NCI-H1105 treated with DMSO at 0.1 percent for 48 hours (cell line): ENCODE results near the gene SUMF2.
A peak's percentile ranks its signal among the peaks of the same experiment; 100 is the strongest.
"Not testable (repeated sequence)": the region's sequence is repeated elsewhere in the genome, so short reads cannot be mapped to it uniquely, and the experiment has no call there.

Experiments
- DNase-seq: peaks from one replicate; lab custom pipeline; 2025; lab: John Stamatoyannopoulos, UW

SUMF2 gene

DNA sequence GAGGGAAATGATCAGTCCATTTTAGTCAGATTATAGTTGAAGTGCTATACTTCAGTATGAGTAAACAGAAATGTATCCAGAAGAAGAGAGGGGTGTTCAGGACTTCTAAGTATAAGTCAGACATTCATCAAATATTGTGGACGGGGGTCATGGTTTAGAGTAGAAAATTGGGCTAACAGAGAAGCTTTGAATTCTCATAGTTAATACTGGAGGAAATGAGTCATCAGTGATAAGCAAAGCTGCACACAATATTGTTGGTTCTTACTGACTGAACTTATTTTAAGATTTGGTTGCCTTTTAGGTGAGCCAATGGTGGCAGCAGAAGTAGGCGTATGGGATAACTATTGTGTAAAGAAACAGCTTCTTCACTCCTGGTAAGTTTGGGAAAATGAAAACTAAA lies 1.7 kb upstream of the SUMF2 start:
- DNase-seq = no peak

DNA sequence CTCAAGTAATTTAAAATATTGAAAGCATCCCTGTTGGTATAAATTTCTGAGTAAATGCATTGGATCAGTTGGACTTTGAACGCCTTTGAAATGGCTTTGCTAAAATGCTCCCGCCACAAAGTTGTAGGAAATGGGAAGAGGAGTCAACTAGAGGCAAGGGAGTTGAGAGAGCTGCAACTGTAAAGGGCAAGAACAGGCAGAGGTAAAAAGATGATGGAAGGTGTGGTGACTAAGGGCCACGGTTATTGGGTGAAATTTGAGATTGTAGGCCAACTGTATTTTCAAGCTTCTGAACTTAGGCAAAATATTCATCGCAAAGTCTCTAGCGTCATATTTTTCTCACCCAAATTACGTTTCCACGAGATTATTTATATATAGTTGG lies 595 bp upstream of the SUMF2 start:
- no peak for DNase-seq

DNA sequence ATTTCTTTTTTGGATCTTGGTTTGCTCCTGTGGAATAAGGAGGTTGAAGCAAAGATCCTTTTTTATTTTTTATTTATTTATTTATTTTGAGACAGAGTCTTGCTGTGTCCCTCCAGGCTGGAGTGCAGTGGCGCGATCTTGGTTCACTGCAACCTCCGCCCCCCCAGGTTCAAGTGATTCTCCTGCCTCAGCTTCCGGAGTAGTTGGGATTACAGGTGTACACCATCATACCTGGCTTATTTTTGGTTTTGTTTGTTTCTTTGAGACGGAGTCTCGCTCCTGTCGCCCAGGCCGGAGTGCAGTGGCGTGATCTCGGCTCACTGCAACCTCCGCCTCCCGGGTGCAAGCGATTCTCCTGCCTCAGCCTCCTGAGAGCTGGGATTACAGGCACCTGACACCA lies 2.3 kb downstream of the SUMF2 start:
- DNase-seq = not testable (repeated sequence)

DNA sequence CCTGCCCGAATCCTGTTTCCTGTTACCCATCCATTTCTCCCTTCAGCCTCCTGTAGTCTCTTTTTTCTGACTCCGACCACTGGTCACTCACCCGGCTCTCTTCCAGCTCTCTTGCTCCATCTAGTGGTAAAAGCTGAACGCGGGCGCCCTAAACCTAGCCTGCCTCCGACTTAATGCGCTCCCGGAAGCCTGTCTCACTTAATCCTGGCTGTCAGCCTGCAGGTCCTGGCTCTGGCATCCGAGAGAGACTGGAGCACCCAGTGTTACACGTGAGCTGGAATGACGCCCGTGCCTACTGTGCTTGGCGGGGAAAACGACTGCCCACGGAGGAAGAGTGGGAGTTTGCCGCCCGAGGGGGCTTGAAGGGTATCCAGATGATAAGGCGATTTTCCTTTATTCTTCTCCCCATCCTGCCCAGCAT lies 10.3 kb downstream of the SUMF2 start:
- peak; percentile 47 for DNase-seq

DNA sequence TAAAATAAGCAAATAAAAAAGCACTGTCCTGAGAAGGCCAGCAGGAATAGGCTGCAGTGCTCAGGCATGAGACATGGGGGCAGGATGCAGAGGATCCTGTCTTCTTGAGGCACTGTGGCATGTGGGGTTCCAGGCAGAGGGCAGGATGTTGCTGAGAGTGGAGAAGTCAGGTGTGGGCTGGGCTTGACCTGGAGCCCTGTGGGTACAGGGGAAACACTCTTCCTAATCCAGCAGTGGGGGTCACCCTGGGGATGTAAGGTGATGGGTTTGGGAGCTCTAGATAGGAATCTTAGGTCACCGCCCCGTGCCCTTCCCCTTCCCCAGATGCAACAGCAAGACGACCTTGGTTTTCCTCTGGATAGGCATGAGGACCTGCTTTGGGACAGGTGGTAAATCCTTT lies 13.6 kb downstream of the SUMF2 start:
- DNase-seq = no peak

DNA sequence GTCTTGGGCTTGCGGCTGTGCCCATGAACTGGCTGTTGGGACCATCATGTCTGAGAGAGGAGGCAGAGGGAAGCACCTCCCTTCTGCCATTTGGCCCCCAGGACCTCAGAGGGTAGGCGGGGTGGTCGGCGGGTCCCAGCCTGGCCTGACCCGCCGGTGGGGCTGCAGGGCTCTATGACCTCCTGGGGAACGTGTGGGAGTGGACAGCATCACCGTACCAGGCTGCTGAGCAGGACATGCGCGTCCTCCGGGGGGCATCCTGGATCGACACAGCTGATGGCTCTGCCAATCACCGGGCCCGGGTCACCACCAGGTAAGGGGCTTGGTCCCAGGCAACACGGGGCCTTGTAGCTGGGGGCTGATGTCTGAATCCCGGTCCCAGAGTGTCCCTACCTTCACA lies 14.1 kb downstream of the SUMF2 start:
- no peak for DNase-seq

DNA sequence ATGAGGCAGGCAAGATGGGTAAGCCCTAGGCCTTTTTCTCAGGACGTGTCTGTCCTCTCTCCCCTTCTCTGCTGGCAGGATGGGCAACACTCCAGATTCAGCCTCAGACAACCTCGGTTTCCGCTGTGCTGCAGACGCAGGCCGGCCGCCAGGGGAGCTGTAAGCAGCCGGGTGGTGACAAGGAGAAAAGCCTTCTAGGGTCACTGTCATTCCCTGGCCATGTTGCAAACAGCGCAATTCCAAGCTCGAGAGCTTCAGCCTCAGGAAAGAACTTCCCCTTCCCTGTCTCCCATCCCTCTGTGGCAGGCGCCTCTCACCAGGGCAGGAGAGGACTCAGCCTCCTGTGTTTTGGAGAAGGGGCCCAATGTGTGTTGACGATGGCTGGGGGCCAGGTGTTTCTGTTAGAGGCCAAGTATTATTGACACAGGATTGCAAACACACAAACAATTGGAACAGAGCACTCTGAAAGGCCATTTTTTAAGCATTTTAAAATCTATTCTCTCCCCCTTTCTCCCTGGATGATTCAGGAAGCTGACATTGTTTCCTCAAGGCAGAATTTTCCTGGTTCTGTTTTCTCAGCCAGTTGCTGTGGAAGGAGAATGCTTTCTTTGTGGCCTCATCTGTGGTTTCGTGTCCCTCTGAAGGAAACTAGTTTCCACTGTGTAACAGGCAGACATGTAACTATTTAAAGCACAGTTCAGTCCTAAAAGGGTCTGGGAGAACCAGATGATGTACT lies 15.5 kb downstream of the SUMF2 start:
- DNase-seq = peak; percentile 90

DNA sequence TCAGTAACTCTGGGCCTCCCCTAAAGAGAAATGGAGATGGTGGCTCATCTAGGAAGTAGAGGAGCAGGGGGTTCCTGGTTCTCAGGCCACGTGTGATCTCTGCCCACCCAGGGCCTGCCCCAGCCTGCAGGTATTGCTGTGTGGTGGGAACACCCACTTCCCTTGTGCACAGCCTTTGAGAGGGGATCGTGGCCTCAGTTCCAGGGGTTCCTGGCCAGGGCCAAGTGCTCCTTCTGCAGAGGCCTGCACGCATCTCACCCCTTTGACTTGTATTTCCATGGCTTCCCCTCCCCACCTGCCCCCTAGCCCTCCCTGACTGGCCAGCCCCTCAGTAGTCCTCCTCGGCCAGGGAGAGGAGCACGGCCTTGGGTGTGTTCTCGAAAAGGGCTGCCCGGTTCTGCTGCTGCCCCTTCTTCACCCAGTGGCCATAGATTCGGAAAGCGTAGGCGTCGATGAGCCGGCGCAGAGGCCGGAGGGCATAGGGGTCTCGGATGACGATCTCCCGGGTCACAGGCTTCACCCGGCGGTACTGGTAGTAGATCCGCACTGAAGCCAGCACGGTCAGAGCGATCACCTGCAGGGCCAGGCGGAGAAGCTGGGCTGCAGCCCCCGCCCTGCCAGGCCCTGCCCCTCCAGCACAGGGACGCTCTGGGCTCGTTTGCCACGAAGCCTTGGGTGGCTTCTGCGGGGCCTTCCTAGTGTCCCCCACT lies 16.8 kb downstream of the SUMF2 start:
- DNase-seq = not testable (repeated sequence)

DNA sequence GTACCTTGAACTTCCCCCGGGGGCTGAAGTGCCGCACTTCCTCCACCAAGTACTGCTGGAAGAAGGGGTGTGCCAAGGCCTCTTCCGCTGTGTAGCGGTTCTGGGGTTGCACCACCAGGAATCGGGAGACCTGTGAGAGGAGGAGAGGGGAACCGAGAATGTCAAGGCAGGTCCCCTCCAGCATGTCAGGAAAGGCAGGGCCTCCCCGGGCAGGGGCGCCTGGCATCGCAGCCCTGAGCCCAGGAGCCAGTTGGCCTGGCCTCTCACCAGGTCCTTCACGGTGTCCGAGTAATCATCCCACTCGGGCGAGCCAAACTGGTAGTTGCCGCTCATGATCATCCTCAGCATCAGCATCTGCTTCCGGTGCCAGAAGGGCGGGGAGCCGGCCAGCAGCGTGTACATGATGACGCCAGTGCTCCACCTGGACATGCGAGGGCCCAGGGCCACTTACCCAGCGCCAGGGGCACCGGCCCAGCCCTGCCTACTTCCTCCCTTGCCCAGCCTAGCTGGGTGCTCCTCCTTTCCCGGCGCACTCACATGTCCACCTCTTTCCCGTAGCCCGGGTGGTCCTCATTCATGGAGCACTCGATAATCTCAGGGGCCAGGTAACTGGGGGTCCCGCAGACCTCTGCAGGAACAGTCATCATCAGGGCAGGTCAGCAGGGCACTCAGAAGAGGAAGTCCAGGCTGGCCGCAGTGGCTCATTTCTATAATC lies 17.7 kb downstream of the SUMF2 start:
- DNase-seq = no peak

DNA sequence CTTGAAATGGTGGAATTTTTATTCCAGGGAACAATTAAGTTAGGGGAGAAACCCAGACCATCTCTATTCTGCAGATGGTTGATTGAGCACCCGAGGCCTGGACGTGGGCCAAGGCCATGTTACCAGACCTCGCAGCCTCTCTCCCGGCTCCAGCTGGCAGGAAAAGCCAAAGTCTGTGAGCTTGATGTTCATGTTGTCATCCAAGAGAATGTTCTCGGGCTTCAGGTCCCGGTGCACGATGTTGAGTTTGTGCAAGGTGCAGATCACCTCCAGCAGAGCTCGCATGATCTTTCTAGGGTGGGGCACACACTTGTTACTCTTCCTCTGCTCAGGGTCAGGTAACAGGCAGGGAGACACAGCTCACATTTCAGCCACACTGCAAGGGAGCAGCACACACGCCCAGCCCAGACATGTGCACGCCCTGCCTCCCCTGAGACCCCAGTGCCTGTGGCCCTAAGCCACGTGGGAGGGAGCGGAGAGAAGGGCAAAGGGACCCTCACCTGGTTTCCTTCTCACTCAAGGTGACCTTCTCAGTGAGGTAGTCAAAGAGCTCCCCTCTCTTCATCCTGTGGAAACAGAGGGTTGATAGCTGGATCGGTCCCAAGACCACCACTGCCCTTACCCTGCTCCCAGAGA lies 19.2 kb downstream of the SUMF2 start:
- DNase-seq = peak; percentile 69

DNA sequence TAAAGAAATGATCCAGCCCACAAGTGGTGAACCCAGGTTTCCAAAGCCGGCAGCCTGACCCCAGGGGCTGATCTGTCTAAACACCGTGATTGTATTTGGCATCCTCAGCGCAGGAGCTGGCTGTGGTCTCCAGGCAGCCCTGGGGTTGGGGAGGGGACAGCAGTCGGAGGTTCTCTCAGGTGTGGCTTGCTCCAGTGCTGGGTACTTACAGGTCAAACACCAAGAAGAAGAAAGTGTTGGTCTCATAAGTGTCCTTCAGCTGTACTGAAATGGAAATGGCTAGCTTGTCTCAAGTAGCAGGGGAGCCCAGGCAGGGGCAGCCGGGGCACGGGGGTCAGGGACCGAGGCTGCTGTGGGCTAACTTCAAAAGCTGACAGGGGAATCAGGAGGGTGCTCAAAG lies 22.7 kb downstream of the SUMF2 start:
- no peak for DNase-seq

DNA sequence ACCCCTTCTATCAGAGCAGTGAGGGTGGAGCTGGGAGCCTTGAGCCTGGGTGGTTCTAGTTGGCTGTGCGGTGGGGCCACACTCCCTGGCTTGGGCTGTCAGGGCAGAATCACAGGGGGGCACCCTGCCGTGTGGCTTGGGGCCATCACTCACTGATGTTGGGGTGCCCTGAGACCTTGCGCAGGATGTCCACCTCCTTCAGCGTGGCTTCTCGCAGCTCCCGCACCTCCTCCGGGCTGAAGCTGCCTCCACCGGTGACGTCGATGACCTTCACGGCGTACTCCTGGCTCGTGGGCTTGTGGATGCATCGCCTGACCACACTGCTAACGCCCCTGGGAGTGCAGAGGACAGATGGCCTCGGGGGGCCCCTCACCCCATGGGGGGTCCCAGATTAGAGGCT lies 23.4 kb downstream of the SUMF2 start:
- DNase-seq = no peak

DNA sequence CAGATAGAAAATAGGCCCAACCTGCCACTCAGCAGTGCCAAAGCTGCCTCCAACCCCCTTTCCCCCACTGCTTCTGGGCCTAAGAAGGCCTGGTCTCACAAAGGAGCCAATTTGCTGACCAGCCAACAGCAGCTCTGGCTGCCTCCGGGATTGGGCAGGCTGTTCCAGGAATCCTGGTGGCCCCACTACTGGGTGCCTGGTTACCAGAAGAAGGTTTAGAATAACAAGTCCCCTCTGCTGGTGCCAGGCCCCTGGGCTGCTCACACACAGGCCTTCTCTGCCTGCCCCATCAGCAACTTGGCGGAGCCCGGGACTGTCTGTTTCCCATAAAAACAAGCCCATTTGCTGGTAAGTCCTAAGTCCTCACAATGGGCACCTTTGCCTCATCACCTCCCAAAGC lies 27.5 kb downstream of the SUMF2 start:
- no peak for DNase-seq

DNA sequence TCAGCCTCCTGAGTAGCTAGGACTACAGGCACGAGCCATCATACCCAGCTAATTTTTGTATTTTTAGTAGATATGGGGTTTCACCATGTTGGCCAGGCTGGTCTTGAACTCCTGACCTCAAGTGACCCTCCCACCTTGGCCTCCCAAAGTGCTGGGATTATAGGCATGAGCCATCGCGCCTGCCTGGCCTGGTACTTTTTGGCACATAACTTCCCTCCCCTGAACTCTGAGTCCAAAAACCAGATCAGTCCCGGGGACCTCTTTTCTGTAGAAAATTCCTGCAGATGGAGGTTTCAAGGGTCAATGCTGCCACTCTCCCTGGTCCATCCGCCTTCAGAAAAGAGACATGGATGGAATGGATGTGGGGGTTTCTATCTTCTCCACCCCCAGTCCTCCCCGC lies 28.3 kb downstream of the SUMF2 start:
- DNase-seq = not testable (repeated sequence)

DNA sequence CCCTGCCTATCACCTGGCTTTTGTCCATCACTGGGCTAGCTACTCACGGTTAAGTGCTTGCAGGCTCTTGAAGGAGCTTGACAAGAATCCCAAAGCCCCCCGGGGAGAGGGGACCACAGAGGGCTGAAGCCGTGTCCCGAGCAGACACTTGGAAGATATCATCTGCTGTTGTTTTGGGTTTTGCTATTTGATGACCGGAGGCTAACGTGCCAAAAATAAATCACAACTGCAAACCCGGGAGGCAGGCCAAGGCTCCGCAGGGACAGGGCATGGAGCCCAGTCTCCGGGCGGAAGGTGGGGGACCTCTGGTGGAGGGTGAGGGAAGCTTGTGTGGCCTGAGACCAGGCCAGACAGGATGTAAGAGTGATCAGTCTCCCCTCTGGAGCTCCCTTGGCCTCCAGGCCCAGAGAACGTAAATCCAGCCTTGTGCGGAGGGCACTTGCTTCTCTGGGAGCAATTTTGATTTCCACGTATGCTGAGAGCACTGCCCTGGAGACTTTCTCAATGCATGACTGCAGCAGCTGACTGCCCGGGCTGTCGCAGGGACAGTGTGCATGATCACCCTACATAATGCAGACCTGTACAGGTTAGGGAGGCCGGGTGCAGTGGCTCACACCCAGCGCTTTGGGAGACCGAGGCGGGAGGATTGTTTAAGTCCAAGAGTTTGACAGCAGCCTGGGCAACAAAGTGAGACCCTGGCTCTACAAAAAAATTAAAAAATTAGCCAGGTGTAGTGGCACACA lies 28.9 kb downstream of the SUMF2 start, which contains the start of gene PHKG1:
Gene PHKG1 (minus strand): TSS at position 164 of the 743 bp plus-strand sequence. CDS start 4,011 bp downstream, outside the sequence.
- peak; percentile 54 for DNase-seq

DNA sequence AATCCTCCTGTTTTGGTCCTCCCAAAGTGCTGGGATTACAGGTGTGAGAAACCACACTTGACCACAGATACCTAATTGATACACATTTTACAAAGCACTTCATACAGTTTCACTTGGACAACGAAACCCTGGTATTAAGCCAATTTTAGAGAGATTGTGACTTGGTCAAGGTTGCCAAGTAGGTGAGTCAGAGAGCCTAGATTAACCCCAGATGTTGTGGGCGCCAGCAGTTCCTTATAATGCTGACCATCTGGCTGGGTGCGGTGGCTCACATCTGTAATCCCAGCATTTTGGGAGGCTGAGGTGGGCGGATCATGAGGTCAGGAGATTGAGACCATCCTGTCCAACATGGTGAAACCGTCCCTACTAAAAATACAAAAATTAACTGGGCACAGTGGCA lies 33.6 kb downstream of the SUMF2 start:
- no peak for DNase-seq

DNA sequence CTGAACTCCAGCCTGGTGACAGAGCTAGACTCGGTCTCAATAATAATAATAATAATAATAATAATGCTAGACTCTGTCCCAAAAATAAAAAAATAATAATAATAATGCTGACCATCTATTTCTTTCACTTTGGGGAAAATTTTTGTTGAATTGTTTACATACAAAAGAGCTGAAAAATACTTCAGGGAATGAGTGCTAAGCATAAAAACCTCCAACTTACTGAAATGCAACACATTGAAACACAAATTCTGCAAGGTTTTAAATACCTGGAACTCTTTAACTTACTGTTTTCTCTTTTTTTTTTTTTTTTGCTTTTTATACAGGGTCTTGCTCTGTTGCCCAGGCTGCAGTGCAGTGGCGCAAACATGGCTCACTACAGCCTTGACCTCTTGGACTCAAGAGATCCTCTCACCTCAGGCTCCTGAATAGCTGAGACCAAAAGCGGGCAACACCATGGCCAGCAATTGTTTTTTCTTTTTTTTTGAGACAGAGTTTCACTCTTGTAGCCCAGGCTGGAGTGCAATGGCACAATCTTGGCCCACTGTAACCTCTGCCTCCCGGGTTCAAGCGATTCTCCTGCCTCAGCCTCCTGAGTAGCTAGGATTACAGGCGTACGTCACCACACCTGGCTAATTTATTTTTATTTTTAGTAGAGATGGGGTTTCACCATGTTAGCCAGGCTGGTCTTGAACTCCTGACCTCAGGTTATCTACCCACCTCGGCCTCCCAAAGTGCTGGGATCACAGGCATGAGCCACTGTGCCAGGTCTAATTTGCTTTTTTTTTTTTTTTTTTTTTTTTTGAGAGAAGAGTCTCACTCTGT lies 34.3 kb downstream of the SUMF2 start:
- not testable (repeated sequence) for DNase-seq

DNA sequence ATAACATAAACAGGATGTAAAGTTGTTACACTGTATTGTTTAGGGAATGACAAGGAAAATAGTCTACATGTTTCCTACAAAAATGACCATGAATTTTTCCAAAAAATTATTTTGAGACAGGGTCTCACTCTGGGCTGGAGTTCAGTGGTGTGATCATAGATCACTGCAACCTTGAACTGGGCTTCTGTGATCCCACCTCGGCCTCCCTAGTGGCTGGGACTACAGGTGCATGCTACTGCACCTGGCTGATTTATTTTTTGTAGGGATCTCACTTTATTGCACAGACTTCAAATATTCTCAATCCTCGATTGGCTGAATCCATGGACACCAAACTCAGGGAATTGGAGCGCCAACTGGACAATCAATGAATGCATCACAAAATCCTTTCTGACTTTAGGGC lies 35.6 kb downstream of the SUMF2 start:
- DNase-seq = no peak

DNA sequence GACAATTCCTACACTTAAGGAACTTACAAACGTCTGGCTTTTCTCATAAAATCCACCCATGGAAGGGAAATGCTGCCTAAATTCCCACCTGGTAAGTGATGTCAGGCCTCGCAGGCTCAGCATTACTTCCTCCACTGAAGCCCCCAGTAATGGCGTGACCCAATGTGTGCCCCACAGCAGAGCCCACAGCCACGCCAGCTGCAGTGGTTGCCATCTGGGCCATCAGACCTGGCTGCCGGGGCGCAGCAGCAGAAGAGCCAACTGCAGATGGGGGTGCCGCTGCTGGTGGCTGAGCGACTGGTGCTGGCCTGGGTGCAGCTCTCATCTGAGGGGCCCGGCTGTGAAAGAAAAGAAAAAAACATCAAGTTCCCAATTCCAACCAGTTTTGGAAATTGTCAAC lies 40.1 kb downstream of the SUMF2 start:
- not testable (repeated sequence) for DNase-seq

DNA sequence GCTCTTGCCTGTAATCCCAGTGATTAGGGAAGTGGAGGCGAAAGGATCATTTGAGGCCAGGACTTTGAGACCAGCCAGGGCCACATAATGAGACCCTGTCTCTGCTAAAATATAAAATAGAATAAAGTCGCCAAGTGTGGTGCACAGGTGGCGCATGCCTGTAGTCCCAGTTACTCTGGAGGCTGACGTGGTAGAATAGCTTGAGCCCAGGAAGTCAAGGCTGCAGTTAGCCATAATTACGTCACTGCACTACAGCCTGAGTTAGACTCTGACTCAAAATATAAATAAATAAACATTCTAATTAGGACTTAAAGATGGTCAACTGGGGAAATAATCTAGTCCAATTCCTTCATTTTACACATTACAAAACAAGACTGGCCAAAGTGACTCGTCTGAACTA lies 41.4 kb downstream of the SUMF2 start:
- no peak for DNase-seq
